Measurements from ENCODE around the gene CCDC7.
"Not testable (repeated sequence)": the region's sequence is repeated elsewhere in the genome, so short reads cannot be mapped to it uniquely, and the experiment has no call there.

Gene CCDC7

GRCh38 chr10:32445740-32446535 is at the start of gene CCDC7:
TSS of gene CCDC7 (plus strand) at chr10:32446140. CDS start at chr10:32451643, 5,503 bp downstream.
- peak; percentile 68 to 91 for DNase-seq

GRCh38 chr10:32397163-32397562 is 48.8 kb upstream of the CCDC7 start:
- not testable (repeated sequence) for DNase-seq

- DNase-seq, result not testable (repeated sequence)
Observed at GRCh38 chr10:32399720-32400119, 46.2 kb upstream of the CCDC7 start.

- no peak for DNase-seq
Observed at GRCh38 chr10:32400961-32401360, 45.0 kb upstream of the CCDC7 start.

- DNase-seq, result no peak
Observed at GRCh38 chr10:32402499-32402898, 43.4 kb upstream of the CCDC7 start.

GRCh38 chr10:32403091-32403490 is 42.8 kb upstream of the CCDC7 start:
- no peak for DNase-seq

GRCh38 chr10:32408690-32409089 is 37.2 kb upstream of the CCDC7 start:
- DNase-seq, result no peak

GRCh38 chr10:32409741-32410140 is 36.2 kb upstream of the CCDC7 start:
- DNase-seq, result no peak

- DNase-seq, result no peak
Observed at GRCh38 chr10:32410569-32410968, 35.4 kb upstream of the CCDC7 start.

GRCh38 chr10:32411797-32412498 is 34.0 kb upstream of the CCDC7 start:
- DNase-seq, result no peak

GRCh38 chr10:32412499-32412853 is 33.5 kb upstream of the CCDC7 start:
- no peak for DNase-seq

- DNase-seq, result no peak
Observed at GRCh38 chr10:32413513-32413912, 32.4 kb upstream of the CCDC7 start.

- no peak for DNase-seq
Observed at GRCh38 chr10:32415361-32415760, 30.6 kb upstream of the CCDC7 start.

- DNase-seq, result peak; percentile 33 to 62
Observed at GRCh38 chr10:32417911-32418547, 27.9 kb upstream of the CCDC7 start.

GRCh38 chr10:32418572-32418971 is 27.4 kb upstream of the CCDC7 start:
- DNase-seq, result no peak

- no peak for DNase-seq
Observed at GRCh38 chr10:32419615-32420014, 26.3 kb upstream of the CCDC7 start.

- DNase-seq, result no peak
Observed at GRCh38 chr10:32426186-32426585, 19.8 kb upstream of the CCDC7 start.

GRCh38 chr10:32433542-32433941 is 12.4 kb upstream of the CCDC7 start:
- DNase-seq, result no peak

GRCh38 chr10:32436215-32436614 is 9.7 kb upstream of the CCDC7 start:
- no peak for DNase-seq

- DNase-seq, result no peak
Observed at GRCh38 chr10:32437334-32437733, 8.6 kb upstream of the CCDC7 start.

- DNase-seq, result no peak
Observed at GRCh38 chr10:32445036-32445435, 904 bp upstream of the CCDC7 start.

- no peak for DNase-seq
Observed at GRCh38 chr10:32446536-32447406, 831 bp downstream of the CCDC7 start.

- DNase-seq, result no peak
Observed at GRCh38 chr10:32454148-32454547, 8.2 kb downstream of the CCDC7 start.
